Activated CD4-positive, CD25-positive, alpha-beta regulatory T cell treated with anti-CD3 and anti-CD28 coated beads, Interleukin-2, amount 50 U/mL, for 72 hours (primary cell): ENCODE measurements around the gene DDOST.

Source experiments
- DNase-seq: peaks from one replicate; pipeline ENCODE4 v3.0.0; 2021

The DDOST gene

GRCh38 chr1:20661207-20662109, at the start of gene DDOST:
DDOST (minus strand) TSS chr1:20661369; CDS start chr1:20661350, 19 bp downstream.
- peak; percentile 91 for DNase-seq

DNA sequence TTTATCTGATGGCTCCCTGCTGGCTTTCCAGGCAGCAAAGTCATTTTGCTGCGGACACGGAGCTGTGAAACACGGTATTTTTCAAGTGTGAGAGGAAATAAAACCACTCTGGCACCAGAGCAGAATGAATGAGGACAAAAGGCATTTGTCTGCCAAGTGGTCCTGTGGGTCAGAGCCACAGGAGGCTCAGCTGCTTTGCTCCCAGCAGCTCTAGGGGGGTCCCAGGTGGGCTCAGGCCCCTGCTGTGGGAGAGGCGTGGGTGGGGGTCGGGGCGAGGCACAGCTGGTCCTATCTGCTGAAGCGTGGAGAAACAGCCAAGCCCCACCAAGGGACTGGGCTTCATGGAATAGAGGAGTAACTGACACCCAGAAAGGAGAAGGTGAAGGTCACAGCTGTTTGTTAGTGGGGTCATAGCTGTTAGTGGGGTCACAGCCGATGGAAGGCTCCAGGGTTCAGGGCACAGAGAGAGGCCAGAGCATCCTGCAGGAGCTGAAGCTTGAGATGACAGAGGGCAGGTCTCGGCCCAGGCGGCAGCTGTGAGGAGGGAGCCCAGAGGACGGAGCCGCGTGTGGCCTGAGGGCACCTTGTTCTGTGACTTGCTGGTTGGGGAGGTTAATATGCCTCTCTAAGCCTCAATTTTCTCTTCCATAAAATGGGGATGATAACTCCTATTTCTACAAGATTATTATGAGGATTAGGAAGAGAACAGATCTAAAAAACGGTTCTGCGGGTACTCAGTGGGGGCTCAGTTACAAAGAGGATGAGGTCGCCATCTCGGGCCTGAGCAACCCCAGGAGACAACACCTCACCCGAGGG, 49.5 kb upstream of the DDOST start:
- DNase-seq, result no peak

DNA sequence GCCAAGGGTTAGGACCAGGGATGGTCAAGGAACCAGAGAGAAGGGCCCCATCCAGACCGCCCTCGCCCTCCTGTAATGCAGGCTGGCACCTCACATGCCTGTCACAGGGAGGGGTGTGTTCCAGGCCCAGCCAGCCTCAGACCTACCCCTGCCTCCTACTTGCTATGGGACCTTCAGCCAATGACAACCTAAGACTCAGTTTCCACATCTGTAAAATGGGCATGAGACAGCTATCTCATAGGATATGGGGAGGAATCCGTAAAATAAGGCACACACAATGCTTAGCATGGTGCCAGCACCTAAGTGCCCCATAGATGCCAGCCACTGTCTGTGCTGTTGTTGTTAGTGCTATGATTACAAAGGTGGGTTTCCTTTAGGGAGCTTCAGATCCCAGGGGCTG, 48.7 kb upstream of the DDOST start:
- no peak for DNase-seq

DNA sequence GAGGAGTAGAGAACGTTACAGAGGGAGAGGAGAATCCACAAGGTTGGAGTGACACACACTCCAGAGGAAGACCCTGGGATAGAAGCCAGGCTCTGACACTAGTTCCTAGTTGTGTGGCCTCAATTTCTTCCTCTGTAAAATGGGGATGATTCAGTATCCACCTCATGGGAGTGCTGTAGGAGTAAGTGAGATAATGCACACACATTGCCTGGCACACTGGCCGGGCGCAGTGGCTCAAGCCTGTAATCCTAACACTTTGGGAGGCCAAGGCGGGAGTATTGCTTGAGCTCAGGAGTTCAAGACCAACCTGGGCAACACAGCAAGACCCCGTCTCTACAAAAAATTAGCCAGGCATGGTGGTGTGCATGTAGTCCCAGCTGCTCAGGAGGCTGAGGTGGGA, 47.7 kb upstream of the DDOST start:
- no peak for DNase-seq

GRCh38 chr1:20708057-20708456, 46.9 kb upstream of the DDOST start:
- no peak for DNase-seq

- no peak for DNase-seq
These were observed 45.7 kb upstream of the DDOST start for GRCh38 chr1:20706841-20707240.

- no peak for DNase-seq
These were observed 44.1 kb upstream of the DDOST start for GRCh38 chr1:20705203-20705755.

GRCh38 chr1:20704390-20705202, 43.4 kb upstream of the DDOST start:
- no peak for DNase-seq

DNA sequence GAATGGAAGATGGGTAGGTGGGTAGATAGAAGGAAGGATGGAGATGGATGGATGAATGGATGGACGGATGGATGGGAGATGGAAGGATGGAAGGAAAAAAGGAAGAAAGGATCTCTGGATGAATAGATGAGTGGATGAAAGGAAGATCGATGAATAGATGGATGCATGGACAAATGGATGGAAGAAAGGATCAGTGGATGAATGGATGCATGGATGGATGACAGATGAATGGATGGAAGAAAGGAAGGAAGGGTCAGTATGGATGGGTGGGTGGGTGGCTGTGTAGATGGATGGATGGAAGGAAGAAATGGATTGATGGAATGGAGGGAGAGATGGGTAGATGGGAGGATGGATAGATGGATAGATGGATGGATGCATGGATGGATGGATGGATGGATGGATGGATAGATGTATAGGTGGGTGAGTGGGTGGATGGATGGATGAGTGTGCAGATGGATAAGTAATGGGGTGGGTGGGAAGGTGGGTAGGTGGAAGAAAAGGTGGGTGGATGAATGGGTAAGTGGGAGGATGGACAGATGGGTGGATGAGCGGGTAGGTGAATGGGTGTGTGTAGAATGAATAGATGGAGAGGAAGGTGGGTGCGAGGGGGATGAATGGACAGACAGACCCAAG, 42.1 kb upstream of the DDOST start:
- DNase-seq, result no peak

DNA sequence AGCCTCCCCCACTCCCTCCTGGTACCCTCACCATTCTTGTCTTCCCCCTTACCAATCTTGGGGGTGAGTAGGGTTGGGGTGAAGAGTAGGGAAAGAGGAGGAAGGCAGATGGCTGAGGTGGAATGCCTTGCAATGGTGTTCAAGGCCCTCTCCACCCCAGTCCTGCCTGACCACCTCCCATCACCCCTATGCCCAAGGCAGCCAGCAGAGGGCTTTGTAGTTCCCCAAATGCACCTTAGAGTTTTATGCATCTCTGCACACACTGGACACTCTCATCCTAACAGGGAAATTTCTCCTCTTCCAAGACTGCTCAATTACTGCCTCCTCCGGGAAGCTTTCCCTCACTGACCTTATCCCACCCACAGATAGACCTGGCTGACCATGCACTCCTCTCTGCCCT, 41.2 kb upstream of the DDOST start:
- DNase-seq, result no peak

GRCh38 chr1:20701847-20702246, 40.7 kb upstream of the DDOST start:
- no peak for DNase-seq

- DNase-seq, result no peak
These were observed 40.3 kb upstream of the DDOST start for GRCh38 chr1:20701446-20701845.

- DNase-seq, result no peak
These were observed 39.6 kb upstream of the DDOST start for GRCh38 chr1:20700636-20701215.

DNA sequence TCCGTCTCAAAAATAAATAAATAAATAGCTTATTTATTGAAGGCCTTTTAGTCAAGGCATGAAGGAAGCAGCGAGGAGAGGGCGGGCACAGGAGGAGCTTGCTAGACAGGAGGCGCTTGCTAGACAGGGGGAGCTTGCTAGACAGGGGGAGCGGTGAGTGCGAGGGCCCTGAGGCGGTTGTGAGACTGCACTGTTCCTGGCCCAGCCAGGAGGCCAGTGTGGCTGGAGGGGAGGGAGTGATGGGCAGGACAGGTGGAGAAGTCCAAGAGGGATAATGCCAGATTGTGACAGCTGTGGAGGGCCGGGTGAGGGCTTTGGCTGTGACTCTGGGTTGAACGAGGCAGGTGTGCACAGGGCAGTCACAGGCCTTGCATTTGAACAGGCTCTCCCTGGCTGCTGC, 38.4 kb upstream of the DDOST start:
- DNase-seq, result no peak

DNA sequence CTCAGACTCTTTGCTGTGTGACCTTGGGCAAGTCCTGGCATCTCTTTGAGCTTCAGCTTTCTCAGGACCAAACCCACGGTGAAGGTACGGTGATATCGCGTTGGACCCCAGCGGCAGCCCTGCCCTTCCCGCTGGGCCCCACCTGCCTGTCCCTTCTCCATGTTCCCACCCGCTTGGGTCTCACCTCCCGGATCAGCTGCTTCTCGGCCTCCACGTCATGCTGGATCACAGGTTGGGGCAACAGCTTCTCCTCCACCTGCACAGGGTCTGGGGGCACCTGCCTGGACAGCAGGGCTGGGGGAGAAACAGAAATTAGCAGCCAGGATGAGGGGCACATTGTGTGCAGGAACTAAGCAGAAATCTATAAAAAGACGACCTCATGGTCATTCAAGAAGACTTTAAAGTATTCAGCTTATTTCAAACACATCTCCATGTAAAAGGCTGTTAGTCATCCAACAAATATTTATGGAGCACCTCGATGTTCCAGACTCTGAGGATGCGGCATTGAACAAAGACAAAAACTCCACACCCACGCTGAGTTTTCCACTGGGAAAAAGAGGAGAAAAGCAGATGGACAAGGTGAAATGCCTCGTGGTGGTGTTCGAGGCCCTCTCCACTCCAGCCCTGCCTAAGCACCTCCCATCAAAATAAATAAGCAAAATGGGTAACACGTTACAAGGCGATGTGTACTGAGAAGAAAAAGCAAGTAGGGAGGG, 37.2 kb upstream of the DDOST start:
- no peak for DNase-seq

GRCh38 chr1:20697563-20697962, 36.4 kb upstream of the DDOST start:
- DNase-seq, result no peak

- peak; percentile 75 for DNase-seq
These were observed 35.5 kb upstream of the DDOST start for GRCh38 chr1:20696397-20697333.

GRCh38 chr1:20695515-20695914, 34.3 kb upstream of the DDOST start:
- no peak for DNase-seq

- no peak for DNase-seq
These were observed 32.5 kb upstream of the DDOST start for GRCh38 chr1:20693623-20694022.

- no peak for DNase-seq
These were observed 30.7 kb upstream of the DDOST start for GRCh38 chr1:20691872-20692271.
